Measurements from ENCODE around the gene MINAR1.
"Not testable (repeated sequence)": the region's sequence is repeated elsewhere in the genome, so short reads cannot be mapped to it uniquely, and the experiment has no call there.

MINAR1 gene, protein sequence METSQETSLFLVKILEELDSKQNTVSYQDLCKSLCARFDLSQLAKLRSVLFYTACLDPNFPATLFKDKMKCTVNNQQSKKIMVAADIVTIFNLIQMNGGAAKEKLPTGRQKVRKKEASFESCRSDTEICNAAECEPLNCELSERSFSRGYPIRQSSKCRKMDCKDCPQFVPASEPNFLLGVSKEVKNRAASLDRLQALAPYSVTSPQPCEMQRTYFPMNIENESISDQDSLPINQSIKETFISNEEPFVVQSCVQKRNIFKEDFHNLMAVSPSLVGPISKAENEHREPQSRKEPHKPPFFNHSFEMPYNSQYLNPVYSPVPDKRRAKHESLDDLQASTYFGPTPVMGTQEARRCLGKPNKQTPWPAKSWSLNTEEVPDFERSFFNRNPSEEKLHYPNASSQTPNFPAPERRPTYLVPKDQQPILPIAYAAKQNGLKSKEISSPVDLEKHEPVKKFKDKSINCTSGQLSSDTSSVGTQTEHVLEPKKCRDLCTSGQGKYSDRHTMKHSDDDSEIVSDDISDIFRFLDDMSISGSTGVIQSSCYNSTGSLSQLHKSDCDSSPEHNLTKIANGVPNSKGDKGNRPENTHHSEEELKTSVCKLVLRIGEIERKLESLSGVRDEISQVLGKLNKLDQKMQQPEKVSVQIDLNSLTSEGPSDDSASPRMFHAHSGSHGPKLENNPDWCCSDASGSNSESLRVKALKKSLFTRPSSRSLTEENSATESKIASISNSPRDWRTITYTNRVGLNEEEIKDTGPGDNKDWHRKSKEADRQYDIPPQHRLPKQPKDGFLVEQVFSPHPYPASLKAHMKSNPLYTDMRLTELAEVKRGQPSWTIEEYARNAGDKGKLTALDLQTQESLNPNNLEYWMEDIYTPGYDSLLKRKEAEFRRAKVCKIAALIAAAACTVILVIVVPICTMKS

DNA sequence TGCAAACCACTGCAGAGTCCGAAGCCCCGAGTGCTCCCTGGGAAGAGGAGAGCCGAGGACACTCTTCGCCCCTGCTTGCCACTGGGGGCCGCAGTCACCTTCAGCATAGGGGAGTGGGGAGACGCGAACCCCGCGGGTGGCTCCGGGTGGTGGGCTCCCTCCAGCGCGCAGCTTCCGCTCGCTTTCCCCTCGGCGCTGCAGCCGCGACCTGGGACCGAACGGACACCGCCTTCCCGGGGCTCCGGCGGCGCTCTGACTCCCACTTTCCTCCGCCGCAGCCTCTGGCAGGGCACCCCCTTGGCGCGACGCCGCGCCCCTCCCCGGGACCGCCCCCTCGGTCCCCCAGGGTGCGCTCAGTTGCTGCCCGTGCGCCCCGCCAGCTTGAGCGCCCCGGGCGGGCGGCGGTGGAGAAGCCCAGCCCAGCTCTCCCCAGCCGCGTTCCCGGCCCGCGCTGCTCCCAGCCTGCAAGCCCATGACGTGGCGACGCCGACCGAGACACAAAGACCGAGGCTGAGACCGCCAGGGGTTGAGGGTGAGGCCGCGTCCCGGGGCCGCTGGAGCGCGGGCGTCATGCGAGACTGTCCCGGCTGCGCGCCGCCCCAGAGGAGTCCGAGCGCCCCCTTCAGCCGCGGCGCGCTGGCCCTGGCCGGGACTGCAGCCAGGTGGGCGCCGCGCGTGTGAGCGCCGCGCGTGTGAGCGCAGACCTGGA is at the start of gene MINAR1:
Gene MINAR1 (plus strand): TSS at position 701 of the 709 bp plus-strand sequence. CDS start 23,812 bp downstream, outside the sequence.
- no peak for DNase-seq

DNA sequence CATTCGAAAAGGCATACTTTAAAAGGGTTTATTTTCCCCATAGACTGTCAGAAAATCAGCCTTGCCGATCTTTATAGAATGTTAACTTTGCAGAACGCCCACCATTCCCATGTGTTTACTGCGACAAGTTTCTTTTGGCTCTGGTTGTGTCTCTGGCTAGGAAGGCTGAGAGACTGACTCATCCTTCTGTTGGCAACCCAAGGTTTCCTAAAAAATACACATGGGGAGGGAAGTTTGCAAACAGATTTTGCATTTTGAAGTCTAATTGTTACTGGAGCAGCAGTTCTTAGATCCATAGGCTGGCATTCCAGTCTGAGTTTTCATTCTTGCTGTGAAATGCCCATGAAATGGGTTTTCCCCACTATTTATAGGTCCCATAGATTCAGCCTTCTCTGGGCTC is 37.9 kb upstream of the MINAR1 start:
- no peak for DNase-seq

DNA sequence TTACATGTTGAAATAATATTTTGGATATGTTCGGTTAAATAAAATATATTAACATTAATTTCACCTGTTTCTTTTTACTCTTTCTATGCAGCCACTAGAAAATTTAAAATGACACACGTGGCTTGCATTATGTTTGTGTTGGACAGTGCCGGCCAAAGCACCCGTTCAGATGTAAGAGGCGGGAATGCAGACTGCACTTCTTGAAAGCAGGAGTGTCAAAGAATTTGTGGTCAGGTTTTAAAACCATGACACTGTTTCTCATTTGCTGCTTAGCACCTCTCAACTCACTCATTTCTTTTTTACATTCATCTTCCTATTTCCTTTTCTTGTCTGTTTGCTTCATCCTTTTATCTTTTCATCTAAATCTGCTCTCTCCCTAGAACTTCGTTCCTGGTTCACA is 35.3 kb upstream of the MINAR1 start:
- no peak for DNase-seq

DNA sequence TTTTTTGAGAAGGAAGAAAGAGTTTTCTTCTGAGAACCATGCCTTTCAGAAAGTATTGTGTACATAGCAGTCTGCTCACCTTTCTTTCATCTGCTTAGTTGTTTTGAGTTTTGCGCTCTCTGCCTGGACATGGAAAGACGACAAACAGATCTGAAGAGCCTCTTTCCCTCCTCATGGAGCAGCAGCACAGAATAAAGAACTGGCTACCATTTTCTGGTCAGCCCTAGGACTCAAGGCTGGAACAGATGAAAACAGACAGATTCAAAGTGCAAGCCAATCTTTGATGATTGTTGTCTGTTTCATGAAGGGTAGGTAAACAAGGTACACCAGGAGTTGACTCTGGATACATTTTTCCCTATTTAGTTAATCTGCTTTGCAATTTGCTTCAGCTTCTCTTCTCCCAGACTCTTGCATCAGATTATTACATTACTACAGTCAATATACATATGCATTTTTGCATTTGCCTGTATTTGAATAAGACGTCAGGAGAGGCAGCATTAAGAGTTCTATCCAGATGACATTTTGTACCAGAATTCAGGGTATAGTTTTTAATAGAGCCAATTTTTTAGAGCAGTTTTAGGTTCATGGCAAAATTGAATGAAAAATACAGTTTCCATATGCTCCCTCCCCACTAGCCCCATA is 34.7 kb upstream of the MINAR1 start:
- DNase-seq: no peak

DNA sequence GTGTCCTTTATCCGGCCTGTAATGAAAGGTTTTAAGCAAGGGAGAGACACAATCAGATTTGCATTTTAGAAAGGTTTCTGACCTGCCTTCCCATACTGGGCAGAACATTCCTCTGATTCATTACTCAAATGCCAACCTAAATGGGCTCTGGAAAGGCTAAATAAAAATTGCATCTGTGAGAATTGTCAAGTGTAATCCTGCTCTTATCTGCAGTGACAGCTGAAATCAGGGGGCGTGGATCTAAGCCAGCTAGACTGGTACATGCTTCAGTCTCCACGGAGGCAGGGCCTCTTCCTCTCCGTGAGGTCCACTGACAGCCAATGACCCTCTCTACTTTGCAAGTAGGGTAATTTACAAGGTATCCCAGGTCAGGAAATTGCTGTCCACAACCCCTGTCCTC is 32.5 kb upstream of the MINAR1 start:
- no peak for DNase-seq

DNA sequence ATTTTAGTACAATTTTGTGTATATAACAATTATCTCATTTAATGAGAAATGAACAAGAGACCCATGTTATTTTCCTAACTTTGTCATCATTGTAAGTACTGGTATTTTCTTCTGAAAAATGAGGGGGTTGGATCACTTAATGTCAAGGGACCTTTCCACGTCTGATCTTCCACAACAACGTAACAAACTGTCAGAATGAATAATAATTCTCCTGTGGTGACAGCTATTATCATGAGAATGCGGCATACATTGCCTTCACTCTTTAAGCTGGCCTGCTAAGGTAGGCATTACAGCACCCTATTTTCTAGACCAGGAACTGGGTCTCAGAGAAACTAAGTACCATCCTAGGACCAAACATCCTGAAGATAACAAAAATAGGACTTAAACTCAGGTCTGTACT is 31.5 kb upstream of the MINAR1 start:
- DNase-seq: no peak

DNA sequence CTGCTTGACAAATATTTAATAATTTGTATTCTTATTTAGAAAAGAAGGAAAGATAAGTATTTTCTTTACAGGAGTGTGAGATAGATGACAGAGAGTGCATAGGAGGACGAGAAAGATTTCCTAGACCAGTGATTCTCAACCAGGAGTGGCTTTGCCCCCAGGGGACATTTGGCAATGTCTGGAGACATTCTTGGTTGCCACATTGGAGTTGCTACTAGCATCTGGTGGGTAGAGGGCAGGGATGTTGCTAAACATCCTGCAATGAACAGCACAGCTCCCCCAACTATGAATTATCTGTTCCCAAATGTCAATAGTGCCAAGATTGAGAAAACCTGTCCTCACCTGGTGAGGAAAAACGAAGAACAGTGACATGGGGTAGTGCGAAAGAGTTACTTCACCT is 30.8 kb upstream of the MINAR1 start:
- no peak for DNase-seq

DNA sequence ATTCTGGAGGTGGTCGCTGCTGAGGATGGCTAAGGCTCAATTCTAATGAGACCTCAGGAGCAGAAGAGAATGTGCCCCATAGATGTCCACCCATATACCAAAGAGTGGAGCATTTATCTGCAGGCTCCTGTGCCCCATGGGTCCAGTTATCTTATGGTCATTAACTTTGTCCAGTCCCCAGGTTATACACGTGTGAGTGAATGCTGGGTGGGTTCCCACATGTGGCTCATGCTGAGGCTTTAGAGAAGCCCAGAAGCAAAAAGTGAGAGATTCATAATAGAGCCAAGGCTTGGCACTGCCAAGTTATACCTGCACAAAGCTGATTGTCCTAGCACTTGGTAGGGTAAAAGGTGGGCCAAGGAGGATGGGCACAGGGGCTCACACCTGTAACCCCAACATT is 30.0 kb upstream of the MINAR1 start:
- no peak for DNase-seq

DNA sequence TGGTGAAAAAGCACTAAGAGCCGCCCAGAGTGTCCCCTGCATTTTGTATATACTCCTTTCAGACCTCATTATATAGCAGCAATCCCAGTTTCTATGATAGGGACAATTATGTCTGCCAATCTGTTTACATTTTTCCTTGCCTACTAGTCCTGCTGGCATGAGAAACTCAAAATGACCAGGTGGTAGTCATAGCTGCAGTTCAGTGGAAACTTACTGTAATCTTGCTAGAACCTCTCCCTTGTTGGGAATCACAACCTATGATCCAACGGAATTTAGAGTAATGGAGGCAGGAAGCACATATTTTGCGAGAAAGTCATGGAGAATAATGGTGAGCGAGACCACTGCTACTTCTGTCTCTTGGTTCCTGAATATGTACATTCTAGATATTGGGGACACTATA is 28.6 kb upstream of the MINAR1 start:
- no peak for DNase-seq

DNA sequence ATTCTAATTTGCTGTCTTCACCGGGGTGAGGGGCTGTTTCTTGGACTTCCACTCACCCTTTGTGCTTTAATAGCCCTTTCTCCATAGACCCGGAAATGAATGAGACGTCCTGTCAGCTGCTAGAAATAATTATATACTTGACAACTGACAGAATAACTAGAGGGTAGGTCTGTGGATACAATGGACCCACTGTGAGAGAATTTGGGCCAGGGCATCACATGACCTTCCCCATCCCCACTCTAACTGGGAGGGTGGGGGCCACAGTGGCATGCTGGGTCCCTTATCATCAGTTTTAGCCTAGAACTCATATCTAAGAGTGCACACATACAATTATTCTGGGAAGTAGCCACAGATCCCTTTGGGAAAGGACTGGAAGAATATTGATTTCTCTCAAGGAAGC is 25.9 kb upstream of the MINAR1 start:
- DNase-seq: no peak

DNA sequence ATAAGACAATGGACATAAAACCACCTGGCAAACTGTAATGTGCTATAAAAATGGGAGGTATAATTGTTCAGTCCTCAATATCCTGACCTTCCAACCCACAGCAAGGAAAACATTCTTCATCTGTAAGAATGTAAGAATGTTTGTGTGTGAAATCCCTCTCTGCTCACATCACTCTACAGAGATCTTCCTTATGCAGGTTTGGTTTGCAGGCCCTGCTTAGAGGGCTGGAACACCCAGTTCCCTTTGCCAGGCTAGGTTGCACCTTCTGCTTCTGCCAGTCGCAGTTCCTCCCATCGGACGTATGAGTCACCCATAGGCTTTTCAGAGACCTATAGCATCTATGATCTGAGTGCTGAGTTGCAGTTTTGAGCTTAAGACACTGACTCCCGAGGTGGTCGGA is 24.1 kb upstream of the MINAR1 start:
- DNase-seq: no peak

DNA sequence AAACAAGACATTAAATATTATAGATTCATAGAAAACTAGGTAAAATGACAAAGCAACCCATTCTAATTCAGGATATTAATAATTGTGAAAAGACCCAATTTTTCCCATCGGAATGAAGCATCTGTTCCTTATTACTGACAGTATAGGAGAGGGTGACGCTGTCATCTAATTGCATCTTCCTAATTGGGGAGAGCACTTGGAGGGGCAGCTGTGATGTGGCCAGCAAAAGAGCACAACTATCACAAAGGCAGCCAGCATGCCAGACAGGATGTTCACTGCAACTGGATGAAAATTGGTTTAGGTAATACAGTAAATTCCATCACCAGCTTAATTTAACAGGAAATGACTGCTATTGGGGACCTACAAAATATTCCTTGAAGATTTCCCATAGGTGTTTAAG is 21.9 kb upstream of the MINAR1 start:
- DNase-seq: no peak

DNA sequence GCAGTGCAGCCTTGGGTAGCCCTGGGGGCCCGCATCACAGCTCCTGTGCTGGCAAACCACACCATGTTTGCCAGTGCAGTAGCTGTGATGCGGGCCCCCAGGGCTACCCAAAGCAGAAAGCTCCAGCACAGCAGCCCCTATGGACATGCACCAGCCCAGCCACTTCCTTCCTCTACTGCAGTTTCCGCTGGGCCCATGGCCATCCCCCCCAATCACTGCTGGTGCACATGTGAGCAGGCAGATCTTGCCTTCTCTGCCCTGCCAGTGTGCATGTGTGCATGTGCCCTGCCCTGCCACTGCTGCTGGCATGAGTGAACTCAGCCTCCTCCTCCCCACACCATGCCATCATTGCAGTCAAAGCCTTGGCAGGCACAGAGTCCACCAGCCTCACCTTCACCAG is 20.1 kb upstream of the MINAR1 start:
- no peak for DNase-seq

DNA sequence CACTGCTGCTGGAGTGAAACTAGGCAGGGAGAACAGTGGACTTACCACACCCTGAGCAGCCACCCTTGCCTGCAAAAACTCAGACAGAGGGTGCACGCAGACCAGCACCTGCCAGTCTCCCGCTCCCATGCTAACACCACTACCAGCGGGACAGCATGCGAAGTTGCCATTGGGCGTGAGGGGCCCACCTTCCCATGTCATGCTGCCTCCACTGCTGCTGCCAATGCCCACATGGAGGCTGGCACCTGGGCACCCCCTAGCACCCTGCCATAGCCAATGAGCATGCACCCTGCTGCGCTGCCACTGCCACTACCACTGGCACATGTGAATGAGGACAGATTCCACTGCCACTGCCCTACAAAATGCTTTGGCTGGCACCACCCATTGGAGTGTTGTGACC is 19.7 kb upstream of the MINAR1 start:
- DNase-seq: no peak

DNA sequence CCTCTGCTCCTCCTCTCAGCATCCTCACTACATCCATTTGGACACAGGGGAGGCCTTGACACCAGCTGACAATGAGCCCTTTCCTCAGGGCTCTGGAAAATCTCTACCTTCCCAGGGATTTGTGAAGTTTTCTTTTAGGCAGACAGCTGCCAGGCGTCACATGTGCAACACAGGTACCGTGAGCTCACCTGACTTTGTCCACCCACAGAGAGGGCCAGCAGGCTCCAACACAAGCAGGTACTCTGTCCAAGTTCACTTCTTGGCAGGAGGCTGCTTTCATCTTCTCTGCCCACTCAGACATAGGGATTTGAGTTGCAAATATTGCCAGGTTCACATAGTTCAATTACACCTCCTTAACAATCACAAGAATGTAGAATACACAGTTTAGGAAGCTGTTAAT is 15.3 kb upstream of the MINAR1 start:
- no peak for DNase-seq

DNA sequence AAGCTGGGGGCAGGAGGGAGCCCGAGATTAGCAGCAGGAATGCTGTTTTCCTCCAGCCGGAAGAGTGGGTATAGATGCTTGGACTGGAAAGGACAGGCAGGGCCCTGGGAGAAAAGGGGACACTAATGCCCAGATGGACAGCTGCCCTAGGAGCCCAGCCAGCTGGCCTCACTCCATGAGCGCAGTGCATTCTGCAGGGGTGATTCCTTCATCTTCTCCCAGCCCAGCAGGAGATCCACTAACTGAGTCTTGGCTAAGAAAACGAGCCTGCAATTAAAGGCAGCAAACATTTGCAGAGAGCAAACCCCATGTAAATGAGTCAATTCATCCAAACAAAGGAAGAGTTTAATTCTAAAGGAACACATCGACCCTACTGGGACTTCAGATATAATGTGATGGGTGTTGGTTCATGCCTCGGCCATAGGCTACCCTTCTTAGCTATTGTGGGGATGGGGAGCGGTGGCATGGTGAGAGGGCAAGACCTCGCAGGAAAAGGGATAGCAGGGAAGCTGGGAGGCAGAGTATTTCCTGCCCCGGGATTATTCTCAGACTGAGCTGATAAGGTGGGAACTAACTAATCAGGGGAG is 13.3 kb upstream of the MINAR1 start:
- DNase-seq: no peak

DNA sequence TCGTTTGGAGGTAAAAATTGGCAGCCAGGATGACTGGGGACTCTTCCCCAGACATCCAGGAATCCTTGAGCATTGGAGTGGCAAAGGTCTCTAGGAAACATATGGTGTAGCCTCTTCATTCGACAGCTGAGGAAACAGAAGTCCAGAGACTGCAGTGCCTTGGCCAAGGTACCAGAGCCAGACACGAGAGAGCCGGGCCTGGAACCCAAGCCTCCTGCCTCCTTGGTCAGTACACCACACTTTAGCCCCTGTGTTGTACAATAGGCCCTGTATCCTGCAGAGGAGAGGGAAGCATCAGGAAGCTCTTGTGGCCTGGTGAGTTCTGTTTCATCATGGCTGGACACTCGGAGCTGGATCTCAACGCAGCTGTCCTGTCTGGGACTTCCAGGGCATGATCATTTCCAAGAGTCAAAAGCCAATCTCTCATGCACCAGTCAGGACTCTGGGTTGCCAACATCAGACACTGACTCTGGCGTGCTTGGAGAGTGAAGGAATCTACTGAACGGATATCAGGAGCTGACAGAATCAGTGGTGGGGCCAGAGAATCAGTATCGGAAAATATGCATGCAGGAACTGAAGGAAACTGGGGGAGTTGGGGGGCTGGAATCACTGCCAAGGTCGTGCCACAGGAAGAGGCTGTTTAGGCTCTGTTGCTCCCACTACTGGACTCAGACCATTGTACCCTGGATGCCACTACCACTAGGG is 6.4 kb upstream of the MINAR1 start:
- no peak for DNase-seq

DNA sequence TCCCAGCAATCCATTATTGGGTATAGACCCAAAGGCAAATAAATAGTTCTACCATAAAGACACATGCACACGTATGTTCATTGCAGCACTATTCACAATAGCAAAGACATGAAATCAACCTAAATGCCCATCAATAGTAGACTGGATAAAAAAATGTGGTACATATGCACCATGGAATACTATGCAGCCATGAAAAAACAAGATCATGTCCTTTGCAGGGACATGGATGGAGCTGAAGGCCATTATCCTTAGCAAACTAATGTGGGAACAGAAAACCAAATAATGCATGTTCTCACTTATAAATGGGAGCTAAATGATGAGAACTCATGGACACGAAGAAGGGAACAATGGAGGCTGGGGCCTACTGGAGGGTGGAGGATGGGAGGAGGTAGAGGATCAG is 5.2 kb upstream of the MINAR1 start:
- not testable (repeated sequence) for DNase-seq

DNA sequence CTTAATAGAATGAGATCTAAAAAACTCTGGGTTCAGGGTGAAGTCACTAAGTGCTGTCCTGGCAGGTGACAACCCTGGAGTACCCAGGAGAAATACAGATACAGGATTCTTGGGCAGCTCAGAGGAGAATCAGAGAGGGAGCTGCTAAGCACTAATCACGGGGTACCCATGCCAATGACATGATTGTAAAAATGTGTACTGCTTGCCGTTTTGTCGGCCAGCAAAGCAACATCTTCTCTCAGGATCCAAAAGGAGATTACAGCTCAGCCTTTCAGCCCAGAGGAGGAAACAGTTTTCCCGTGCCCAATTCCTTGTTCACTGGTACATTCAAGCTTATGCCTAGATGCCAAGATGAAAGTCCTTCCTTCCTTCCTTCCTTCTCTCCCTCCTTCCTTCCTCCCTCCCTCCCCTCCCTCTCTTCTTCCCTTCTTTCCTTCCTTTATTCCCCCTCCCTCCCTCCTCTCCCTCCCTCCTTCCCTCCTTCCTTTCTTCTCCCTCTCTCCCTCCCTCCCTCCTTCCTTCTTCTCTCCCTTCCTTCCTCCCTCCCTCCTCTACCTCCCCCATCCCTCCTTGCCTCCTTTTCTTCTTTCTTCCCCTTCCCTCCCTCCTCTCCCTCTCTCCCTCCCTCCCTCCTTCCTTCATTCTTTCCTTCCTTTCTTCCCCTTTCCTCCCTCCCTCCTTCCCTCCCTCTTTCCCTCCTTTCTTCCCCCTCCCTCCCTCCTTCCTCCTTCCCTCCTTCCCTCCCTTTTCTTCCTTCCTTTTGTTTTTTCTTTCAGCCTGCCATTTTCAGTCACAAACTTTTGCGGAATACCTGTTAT is 4.1 kb upstream of the MINAR1 start:
- DNase-seq: no peak

DNA sequence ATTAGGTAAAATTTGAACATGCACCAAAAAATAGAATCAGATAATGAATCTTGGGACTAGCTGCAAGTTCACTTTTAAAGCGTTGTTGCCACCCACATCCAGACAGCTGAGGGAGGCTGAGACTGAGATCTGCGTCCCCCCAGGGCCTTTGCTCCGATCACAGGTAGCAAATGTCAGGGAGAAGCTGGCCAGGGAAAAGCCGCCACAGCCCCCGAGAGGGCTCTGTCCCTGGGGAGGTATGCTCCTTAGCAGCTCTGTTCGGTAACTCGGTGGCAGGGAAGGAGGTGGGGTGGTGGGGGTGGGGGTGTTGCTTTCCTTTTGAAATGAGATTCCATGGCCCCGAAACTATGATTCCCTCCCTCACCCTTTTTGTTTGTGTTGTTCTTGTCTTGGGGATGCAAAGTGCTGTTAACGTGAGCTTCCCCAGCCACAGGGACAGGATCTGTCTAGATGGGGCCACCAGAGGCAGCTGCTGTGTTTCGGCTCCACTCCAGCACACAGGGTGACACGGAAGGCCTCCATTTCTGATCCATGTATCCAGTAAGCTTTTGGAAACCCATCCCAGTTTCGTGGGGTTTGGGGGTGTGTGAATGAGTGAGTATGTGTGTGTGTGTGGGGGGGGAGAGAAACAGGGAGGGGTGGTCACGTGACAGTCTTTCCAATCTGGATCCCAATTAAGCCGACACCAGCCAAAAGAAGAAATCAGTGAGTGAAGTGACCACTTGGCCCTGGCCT is 1.1 kb upstream of the MINAR1 start:
- DNase-seq: no peak

Data from activated gamma-delta T cell treated with Interleukin-2 at 50 U/mL for 16 hours (primary cell).